ENCODE results near the gene CBLB.
"Not testable (repeated sequence)": the region's sequence is repeated elsewhere in the genome, so short reads cannot be mapped to it uniquely, and the experiment has no call there.

Gene CBLB

DNA sequence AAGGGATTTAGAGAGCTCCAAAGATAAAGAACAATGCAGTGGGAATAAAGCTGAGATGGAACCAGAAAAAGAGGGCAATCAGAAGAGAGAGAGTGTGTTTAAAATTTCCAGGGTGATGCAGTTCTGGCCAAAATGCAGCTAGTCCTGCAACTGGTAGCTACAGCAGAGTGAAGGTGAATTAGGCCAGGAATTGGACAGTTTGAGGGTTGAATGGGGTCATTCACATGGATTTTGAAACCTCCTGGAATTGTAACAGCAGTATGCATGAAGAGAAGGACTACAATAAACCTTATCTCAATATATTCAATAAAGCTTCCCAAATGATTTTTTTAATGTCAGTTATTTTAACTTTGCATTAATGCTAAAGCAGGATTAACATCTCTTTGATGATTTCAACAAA lies 85.2 kb downstream of the CBLB start:
- DNase-seq = no peak

DNA sequence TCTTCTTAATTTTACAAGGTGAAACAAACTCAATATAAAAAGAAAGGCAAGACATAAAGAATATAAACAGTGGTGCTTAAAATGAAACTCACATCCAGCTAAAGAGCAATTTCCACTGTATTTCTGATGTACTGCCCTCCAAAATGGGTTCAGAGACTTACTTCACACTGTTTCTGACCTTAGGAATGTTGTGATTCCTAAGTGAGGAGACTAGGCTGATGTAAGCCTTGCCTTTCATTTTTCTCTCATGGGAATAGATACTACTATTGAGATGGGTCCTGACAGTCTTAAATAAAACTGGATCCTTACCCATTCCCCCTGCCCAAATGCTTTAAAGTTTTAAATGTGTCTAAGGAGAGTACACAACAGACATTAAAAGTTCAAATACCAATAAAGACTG lies 86.9 kb downstream of the CBLB start:
- DNase-seq = no peak

DNA sequence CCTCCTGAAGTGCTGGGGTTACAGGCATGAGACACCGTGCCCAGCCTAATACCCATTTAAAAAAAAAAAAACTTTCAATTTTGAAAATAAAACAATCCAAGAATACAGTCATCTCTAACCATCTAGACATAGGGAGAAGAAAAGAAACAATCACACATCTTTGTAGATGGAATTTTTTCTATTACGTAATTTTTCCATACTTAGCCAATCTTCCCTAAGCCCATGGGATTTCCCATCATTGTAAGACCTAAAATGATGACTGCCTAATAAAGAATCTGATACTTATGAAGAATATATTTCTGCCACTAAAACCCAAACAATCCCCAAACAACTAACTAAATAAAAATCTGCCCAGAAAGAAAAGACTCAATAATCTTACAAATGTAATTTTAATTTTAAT lies 88.7 kb downstream of the CBLB start:
- DNase-seq = peak; percentile 79

DNA sequence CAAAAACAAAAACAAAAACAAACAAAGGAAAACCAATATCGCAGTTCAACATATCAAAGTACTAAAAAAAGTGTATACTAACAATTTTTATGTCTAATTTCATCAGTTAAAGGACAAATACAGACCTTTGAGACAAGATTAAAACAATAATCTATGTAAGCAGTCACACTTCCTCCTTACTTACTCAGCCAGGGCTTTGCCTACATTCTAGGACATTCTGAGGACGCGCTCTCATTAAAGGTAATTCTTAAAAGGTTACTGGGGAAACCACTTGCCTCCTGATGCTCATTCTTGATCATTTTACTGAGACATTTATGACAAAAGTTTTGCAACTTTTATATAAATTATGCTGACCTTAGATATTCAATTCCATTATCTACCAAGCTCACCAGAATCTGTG lies 93.4 kb downstream of the CBLB start:
- DNase-seq = no peak

DNA sequence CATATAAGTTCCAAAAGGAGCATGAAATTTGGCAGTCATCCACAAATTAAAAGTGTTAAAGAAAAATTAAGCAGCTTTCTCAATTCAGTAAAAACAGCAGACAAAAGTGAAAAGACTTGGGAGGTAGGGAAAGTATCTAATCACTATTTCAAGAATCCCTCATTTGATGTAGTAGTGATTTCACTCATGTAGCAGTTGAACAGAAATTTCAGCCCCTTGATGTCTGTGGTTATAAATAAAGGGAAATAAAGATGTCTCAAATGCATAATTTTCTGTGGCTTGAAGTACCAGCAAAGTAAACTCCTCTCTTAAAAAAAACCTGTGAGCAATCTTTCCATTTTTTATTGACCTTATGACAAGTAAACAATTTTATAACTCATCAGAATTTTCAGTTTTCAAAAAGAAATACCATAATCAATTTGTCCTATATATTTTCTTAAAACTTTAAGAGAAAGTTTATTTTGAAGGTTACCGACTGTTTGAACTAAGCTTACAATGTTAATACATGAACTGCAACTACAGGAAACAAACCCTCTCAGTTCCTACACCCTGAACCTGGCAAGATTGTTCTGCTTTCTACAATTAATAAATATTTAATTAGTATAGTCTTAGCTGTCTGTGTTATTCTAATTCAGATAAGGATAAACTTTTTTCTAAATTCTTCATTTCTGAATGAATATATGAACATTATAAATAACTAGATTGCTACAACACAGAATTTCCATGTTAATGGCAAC lies 94.2 kb downstream of the CBLB start:
- DNase-seq = no peak

DNA sequence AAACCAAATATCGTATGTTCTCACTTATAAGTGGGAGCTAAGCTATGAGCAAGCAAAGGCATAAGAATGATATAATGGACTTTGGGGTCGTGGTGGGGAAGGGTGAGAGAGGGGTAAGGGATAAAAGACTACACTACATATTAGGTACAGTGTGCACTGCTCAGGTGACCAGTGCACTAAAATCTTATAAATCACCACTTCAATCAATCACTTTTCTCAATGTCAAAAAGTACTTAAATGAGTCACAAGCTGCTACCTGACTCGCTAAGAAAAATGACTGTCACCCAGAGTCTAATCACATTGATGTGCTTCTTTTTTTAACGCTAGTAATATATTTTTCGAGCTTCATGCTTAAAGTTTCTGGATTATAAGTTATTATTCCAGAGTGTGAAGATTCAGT lies 95.5 kb downstream of the CBLB start:
- DNase-seq = no peak

DNA sequence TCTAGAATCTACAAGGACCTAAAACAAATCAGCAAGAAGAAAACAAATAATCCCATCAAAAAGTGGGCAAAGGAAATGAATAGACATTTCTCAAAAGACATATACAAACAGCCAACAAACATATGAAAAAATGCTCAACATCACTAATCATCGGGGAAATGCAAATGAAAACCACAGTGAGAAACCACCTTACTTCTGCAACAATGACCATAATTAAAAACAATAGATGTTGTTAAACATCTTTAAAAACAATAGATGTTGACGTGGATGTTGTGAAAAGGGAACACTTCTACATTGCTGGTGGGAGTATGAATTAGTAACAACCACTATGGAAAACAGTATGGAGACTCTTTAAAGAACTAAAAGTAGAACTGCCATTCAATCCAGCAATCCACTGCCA lies 96.2 kb downstream of the CBLB start:
- no peak for DNase-seq

DNA sequence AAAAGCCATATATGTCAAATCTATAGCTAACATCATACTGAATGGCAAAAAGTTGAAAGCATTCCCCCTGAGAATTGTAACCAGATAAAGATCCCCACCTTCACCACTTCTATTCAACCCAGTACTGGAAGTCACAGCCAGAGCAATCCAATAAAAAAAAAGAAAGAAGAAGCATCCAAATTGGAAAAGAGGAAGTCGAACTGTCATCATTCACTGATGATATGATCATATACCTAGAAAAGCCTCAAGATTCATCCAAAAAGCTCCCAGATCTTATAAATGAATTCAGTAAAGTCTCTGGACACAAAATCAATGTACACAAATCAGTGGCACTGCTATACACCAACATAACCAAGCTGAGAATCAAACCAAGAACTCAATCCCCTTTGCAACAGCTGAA lies 97.4 kb downstream of the CBLB start:
- DNase-seq = peak; percentile 31

DNA sequence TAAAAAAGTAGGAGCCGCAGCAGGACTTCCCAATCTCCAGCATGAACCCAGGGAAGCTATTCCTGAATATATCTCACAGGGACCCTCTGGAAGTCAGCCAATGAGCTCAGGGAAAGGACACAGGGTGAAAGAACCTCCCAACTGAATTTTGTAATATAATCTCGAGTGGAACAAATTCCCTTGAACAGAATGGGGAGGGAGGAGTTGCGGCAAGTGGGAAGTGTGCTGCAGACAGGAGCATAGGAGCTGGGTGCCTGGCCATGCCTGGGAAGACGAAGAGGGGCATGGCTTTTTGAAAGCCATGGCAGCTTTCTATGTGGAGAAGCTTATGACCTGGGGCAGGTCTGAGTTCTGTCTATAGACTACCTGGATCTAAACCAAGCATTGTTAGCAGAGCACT lies 98.4 kb downstream of the CBLB start:
- DNase-seq = no peak

DNA sequence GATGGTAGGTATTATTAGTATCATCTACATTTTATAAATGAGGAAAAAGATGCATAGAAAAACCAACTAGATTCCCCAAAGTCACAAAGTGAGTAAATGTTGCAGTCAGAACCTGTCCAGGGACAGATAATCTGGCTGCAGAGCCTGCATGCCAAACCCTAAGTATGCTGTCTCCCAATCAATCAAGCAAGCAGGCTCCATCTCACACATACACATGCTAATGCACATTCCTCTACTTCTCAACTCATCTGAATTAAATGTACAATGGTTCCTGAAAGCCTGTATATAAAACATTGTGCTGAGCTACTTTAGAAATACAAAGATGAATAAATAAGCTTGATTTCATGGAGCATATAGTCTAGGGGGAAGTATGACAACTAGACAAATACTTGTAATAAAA lies 101.0 kb downstream of the CBLB start:
- DNase-seq = no peak

DNA sequence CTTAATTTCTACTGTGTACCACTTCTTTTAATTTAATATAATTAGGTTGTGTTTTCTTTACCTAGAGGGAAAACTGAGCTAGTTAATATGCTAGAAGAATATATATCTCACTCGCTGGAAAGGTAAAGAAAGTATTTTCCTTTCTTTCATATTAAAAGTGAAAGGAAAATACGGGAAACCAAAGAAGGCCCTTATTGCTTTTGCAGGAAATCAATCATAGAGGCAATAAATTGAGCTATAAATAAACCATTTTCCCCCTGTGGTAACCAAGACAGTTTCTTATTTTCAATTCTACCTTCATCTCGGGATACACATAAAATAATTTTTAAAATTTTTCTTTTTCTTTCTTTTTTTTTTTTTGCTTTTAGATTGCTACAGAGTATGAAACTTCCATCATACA lies 101.6 kb downstream of the CBLB start:
- DNase-seq = no peak

DNA sequence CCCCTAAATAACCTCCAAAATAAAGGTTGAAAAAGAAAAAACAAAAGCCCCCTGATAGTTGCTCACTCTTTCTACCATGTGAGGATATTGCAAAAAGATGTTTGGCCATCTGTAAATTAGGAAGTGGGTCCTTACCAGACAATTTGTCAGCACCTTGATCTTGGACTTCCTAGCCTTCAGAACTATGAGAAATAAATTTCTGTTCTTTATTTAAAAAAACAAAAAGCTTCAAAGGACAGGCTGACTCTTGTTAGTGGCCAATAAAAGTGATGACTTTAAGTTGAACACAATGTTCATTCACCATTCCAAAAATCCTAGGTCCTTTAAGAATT lies 103.5 kb downstream of the CBLB start:
- DNase-seq = no peak

DNA sequence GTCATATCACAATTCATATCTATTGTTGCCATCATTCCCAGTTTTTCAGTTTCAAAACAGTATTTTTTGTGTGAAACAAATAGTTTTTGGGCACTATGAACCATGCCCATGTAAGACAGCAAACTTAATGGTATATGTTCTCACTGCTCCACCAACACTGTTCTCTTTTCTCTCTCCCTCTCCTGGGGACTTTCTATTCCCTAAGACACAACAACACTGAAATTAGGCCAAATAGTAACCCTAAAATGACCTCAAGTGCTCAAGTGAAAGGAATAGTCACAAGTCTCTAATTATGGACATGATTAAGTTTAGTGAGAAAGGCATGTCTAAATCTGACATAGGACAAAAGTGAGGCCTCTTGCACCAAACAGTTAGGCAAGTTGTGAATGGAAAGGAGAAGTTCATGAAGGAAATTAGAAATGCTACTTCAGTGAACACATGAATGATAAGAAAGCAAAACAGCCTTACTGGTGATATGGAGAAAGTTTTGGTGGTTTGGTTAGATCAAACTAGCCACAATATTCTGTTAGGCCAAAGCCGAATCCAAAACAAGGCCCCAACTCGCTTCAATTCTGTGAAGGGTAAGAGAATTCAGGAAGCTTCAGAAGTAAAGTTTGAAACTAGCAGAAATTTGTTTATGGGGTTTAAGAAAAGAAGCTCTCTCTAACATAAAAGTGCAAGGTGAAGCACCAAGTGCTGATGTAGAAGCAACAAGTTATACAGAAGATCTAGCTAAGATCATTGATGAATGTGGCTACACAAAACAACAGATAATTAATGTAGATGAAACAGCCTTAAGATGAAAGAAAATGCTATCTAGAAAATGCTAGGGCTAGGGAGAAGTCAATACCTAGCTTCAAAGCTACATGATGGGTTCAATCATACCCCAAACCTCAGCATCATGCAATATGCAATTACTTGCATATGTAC lies 104.2 kb downstream of the CBLB start:
- DNase-seq = peak; percentile 76

DNA sequence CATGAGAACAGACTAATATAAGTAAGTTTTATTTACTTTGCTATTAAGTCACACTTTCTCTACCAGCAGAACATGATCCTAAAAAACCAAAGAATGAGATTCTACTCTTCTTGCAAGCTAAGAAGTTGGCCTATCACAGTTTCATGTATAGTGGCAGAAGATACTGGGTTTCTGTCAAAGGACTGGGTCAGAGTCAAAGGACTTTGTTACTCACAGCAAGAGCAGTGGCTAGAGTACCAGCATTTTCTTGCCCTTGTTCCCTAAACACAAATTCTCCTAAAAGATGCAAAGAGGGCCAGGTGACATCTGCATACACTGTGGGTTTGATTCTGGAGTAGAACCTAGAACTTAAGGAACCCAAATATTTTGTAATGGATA lies 105.2 kb downstream of the CBLB start:
- DNase-seq = no peak

DNA sequence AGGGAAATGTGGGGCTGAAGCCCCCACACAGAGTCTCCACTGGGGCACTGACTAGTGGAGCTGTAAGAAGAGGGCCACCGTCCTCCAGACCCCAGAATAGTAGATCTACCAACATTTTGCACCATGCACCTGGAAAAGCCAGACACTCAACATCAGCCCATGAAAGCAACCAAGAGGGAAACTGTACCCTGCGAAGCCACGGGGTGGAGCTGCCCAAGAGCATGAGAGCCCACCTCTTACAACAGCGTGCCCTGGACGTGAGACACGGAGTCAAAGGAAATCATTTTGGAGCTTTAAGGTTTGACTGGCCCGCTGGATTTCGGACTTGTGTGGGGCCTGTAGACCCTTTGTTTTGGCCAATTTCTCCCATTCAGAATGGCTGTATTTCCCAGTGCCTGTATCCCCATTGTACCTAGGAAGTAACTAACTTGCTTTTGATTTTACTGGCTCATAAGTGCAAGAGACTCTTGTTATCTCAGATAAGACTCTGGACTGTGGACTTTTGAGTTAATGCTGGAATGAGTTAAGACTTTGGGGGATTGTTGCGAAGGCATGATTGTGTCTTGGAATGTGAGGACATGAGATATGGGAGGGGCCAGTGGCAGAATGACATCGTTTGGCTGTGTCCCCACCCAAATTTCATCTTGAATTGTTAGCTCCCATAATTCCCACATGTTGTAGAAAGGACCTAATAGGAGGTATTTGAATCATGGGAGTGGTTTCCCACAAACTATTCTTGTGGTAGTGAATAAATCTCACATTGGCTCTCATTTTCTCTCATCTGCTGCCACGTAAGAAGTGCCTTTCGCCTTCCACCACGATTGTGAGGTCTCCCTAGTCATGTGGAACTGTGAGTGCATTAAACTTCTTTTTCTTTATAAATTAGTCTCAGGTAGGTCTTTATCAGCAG lies 105.8 kb downstream of the CBLB start:
- DNase-seq = no peak

DNA sequence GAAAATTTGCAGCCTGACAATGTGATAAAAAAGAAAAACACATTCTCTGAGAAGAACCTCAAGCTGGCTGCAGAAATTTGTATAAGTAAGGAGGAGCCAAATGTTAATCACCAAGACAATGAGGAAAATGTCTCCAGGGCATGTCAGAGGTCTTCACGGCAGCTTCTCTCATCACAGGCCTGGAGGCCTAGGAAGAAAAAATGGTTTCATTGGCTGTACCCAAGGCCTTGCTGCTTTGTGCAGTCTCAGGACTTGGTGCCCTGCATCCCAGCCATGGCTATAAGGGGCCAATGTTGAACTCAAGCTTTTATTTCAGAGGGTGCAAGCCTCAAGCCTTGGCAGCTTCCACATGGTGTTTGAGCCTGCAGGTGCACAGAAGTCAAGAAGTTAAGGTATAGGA lies 106.6 kb downstream of the CBLB start:
- not testable (repeated sequence) for DNase-seq

DNA sequence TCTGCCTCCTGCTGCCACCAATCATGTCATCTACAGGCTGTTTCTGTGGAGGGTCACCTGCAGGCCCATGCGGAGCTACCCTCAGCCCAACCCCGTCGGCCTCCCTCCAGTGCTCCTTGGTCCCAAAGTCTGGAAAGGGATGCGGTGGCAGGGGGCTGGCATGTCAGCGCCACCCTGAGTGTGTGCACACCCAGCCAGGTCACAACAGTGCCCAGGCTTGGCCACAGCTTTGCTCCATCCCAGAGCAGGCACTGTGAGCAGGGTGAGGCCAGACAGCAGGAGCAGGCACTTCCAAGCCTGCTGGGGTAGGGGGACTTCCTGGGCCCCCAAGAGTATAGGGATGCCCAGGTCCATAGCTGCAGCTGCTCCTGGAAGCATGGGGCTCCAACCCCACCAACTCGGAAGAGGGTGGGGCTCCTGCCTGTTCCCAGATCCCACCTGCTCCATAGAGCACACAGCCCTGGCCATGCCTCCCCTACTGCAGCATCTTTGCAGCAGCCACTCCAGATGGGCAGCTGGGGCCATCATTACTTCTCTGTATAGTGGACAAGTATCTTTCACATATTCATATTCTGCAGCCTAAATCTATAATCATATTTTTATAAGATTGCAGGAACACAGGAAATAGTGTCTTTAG lies 109.3 kb downstream of the CBLB start:
- DNase-seq = no peak

DNA sequence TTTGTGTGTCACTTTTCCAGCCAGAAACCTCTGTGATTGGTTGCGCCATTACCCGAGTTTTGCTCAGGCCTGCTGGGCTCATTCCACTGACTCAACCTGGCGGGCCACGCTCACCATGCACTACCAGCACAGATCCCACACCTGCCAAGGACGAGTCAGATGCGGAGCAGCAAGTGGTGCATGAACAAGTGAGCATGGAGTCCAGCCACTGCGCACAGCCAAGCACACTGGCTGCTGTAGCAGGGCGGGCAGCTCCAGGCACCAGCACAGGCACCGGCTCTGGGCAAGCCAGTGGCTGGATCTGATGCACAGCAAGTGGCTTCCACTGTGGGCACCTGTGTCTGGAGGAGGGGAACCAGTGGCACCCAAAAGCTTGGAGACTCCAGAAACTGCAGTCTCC lies 110.4 kb downstream of the CBLB start:
- DNase-seq = no peak

DNA sequence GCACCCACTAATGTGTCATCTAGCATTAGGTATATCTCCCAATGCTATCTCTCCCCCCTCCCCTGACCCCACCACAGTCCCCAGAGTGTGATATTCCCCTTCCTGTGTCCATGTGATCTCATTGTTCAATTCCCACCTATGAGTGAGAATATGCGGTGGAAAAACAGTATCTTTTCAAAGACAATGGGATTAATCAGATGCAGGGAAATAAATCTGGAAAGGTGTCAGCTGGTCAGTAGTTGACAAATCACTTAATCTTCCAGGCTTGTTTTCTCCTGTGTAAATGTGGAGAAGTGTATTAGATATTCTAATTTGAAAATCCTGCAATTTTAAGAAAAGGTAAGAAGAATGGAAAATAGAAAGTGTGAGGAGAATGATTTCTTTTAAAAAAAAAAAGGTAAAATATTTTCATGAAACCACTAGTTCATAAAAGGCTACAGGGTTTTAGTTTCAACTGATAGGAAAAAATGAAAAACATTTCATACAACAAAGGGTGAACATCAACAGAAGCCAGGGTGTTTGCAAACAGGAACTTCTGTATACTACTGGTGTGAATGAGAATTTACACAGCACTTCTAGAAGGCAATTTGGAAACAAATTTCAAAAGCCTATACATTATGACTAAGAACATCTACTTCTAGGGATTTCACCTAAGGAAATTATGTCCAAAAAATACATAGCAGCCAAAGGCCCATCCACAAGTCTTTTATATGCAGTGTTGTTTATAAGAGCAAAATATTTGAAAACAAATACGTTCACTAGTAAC lies 113.5 kb downstream of the CBLB start:
- no peak for DNase-seq

DNA sequence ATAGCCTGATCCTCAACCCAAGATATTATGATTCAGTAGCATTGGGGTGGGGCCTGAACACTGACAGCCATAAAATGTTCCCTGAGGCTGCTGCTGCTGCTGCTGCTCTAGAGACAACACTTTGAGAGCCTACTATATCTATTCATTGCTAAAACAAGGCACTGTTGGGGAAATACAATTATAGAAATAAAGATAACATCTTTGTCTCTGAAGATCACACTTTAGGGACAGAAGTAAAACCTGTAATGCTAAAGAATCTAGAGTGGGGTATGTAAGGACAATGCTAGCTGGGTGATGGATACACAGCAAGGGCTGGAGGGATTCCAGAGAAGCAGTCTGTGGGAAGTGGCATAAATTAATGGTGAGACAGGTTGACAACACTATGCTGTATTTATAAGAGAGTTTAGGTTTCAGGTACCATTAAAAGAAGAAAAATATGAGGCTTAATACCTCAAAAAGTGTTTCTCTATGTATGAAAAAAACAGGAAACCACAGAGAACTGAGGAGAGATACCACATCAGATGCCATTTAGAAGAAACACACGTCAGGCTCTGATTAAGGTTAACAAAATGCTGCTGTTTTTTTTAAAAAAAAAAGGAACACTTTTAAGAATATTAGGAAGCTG lies 115.9 kb downstream of the CBLB start:
- DNase-seq = no peak

DNA sequence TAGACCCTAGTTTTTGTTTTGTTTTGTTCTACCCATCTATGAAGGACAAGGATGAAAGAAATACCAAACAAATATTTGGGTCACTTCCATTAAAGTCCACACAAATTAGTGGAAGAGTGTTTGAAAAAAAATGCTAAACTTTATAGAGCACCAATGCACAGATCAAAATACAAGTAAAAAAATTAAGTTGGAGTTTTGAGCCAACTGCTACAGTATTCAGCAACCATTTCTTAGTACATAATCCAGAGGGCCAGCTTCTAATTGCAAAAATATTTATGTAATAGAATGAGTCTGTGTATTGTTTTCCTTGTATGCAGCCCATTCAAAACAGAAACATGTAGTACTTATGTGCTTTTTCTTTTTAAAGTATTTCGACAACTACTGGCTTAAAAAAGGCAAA lies 121.1 kb downstream of the CBLB start:
- no peak for DNase-seq

DNA sequence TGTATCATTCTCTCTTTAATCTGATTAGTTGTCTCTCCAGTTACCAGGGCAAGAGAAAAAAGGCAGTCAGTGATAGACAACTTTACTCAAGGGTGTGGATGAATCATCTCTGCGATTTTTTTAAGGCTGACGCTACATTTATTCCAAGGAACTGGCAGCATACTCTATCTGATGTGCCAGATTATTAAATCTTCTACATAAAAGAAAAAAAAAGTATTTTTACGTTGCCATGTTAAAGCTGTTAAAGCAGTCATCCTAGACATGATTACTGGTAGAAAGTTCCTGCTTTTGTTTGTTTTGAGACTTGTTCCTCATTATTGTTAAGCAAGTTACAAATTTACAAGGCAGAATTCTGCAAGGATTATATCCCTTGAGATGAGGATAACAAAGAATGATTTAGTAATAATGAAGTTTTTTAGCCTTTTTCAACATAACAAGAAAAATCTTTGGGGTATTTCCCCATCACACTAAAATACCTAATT lies 121.7 kb downstream of the CBLB start:
- DNase-seq = peak; percentile 62
